ENCODE data around the gene MCEE.
"Not testable (repeated sequence)": the region's sequence is repeated elsewhere in the genome, so short reads cannot be mapped to it uniquely, and the experiment has no call there.

MCEE gene

GRCh38 chr2:71126957-71127356, 3.1 kb downstream of the MCEE start:
- DNase-seq (ENCODE audit: low spot score): no peak

GRCh38 chr2:71125506-71126294, 4.3 kb downstream of the MCEE start:
- DNase-seq (ENCODE audit: low spot score): no peak

GRCh38 chr2:71122387-71123298, 7.4 kb downstream of the MCEE start:
- DNase-seq (ENCODE audit: low spot score): no peak

GRCh38 chr2:71121479-71121878, 8.6 kb downstream of the MCEE start:
- DNase-seq (ENCODE audit: low spot score): no peak

GRCh38 chr2:71120195-71120594, 9.8 kb downstream of the MCEE start:
- DNase-seq (ENCODE audit: low spot score): no peak

GRCh38 chr2:71117063-71117462, 13.0 kb downstream of the MCEE start:
- no peak for DNase-seq (ENCODE audit: low spot score)

GRCh38 chr2:71113843-71114242, 16.2 kb downstream of the MCEE start:
- no peak for DNase-seq (ENCODE audit: low spot score)

GRCh38 chr2:71108091-71108490, 21.9 kb downstream of the MCEE start:
- DNase-seq (ENCODE audit: low spot score): no peak

- not testable (repeated sequence) for DNase-seq (ENCODE audit: low spot score)
Measured at GRCh38 chr2:71106463-71106862, 23.6 kb downstream of the MCEE start.

GRCh38 chr2:71103809-71104208, 26.2 kb downstream of the MCEE start:
- no peak for DNase-seq (ENCODE audit: low spot score)

GRCh38 chr2:71102981-71103681, 26.9 kb downstream of the MCEE start:
- no peak for DNase-seq (ENCODE audit: low spot score)

- DNase-seq (ENCODE audit: low spot score): no peak
Measured at GRCh38 chr2:71101656-71102055, 28.4 kb downstream of the MCEE start.

GRCh38 chr2:71100195-71100964, 29.6 kb downstream of the MCEE start:
- DNase-seq (ENCODE audit: low spot score): peak; percentile 52

- DNase-seq (ENCODE audit: low spot score): not testable (repeated sequence)
Measured at GRCh38 chr2:71092491-71093260, 37.4 kb downstream of the MCEE start.

- DNase-seq (ENCODE audit: low spot score): not testable (repeated sequence)
Measured at GRCh38 chr2:71091808-71092207, 38.2 kb downstream of the MCEE start.

GRCh38 chr2:71089475-71089874, 40.6 kb downstream of the MCEE start:
- not testable (repeated sequence) for DNase-seq (ENCODE audit: low spot score)

GRCh38 chr2:71085325-71086003, 44.6 kb downstream of the MCEE start:
- DNase-seq (ENCODE audit: low spot score): not testable (repeated sequence)

GRCh38 chr2:71083752-71084312, 46.2 kb downstream of the MCEE start:
- not testable (repeated sequence) for DNase-seq (ENCODE audit: low spot score)

- not testable (repeated sequence) for DNase-seq (ENCODE audit: low spot score)
Measured at GRCh38 chr2:71083297-71083696, 46.7 kb downstream of the MCEE start.

Measured in CD4-positive, alpha-beta T cell treated with Interleukin-15 for 4 hours (primary cell).